ENCODE measurements around the gene IGLL1.

Gene IGLL1

DNA sequence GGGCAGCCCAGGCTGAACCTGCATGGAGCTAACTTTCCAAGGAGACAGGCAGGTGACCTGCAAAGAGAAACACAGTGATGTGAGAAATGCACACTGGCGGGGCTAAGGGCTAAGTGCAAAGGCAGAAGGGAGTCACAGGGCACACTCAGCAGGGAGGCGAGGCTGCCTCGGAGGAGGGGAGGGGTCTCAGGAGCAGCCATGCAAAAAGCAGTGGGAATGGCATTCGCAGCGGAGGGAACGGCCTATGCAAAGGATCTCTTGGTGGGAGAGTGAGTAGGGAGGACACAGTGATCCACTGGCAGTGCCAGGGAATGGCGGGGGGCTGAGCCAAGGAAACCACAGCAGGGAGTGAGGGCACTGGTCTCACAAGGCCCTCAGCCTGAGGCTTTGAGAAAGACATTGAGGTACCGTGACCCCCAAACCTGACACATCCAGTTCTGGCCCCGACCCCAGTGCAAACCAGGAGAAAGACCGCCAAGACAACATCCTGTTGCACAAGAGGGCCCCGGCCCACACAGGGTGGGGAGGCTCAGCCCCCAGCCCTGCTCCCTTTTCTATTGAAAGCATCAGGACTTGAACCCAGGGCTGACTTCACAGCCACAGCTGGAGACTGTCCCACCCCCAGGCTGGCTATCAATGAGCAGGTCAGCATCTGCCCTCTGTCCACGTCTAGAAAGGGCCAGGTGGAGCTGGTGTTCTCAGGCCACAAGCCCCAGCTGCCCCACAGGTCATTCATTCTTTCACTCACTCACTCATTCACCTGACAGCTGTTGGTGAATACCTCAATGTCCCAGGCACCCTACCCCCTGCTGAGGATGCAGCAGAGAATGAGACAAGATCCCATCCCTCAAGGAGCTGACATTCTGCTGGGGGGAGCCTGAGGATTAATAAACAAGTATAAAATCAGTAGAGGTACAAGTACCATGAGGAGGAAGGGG is 50.7 kb downstream of the IGLL1 start:
- DNase-seq (ENCODE audit: low read depth, low spot score), result no peak

DNA sequence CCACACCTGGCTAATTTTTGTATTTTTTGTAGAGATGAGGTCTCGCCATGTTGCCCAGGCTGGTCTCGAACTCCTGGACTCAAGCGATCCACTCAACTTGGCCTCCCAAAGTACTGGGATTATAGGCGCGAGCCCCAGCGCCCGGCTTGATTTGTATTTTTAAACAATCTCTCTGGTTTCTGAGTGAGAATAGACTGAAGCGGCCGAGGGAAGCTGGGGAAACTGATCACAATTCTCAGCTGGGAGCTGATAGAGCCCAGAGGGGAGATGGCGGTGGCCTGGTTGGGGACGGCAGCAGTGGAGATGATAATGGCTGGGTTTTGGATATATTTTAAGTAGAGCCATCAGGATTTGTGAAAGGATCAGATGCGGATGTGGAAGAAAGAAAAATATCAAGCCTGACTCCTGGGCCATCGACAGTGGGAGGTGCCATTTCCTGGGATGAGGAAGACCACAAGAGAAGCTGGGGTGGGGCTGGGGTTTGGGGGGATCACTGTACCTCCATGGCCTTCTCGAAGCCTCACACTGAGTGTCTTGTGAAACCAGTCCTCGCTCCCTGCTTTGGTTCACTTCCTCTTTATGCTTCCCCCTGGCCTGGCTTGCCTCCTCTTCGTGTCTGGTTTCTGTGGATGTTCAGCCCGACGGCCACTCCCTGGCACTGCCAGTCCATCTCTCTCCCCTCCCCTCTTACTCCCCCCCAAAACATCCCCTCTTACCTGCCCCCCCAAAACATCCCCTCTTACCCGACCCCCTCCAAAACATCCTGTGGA is 51.9 kb downstream of the IGLL1 start:
- no peak for DNase-seq (ENCODE audit: low read depth, low spot score)

DNA sequence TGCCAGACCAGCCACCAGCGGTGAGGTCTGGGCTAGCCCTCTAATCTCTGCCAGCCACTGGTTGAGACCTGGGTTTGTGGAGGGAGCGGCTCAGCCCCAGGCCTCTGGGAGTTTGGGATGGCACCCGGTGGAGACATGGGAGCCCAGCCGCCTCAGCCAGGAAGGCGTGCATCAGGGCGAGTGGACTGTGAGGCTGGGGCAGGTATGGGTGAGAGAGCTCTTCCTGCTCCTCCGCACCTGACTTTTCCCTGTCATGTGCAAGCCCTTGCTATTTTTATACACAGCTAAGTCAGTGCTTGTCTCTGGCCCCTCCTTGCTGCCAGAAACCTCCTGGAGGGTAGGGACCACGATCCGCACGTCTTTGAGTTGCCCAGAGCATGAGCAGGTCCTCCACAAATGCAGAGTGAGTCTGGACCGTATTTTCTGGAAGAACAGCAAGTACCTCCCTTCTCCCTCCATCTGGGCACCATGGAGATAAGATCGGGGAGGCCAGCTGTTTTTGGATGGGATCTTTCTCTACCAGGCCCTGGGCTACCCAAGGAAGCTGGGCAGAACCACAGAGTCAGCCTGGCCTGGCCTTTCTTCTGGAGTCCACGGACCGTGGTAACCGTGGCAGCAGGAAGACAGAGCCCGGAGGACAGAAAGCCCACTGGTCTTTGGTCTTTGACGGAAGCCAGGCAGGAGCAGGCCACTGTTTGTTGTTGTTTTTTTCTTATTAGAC is 53.3 kb downstream of the IGLL1 start:
- DNase-seq (ENCODE audit: low read depth, low spot score), result no peak

DNA sequence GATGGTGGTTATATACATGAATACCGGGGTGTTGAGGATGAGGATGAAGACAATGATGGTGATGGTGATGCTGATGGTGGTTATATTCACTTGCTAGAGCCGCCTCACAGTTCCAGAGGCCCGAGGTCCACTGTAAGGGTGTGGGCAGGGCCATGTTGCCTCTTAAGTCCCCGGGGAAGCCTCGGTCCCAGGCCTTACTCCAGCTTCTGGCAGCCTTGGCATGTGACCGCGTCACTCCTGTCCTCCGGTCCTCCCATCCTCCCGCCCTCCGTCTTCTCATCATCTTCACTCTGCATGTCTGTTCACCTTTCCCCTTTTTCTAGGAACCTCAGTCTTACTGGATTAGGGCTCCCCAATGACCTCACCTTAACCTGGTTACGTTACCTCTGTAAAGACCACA is 54.6 kb downstream of the IGLL1 start:
- DNase-seq (ENCODE audit: low read depth, low spot score), result no peak

DNA sequence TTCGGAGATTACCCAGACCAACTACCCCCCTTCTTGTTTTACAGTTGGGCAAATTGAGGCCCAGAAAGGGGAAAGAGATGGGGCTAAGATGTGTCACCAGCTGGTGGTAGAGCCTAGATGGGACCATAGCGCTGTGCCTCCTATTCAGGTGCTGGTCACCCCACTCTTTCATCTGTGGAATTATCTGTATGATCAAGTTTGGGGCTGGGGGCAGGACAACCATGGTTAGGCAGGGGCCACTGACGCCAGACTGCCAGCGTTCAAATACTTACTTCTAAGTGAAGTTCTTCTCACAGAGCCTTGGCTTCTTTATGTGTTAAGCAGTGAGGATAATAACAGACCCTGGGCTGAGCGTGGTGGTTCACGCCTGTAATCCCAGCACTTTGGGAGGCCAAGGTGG is 55.9 kb downstream of the IGLL1 start:
- no peak for DNase-seq (ENCODE audit: low read depth, low spot score)

DNA sequence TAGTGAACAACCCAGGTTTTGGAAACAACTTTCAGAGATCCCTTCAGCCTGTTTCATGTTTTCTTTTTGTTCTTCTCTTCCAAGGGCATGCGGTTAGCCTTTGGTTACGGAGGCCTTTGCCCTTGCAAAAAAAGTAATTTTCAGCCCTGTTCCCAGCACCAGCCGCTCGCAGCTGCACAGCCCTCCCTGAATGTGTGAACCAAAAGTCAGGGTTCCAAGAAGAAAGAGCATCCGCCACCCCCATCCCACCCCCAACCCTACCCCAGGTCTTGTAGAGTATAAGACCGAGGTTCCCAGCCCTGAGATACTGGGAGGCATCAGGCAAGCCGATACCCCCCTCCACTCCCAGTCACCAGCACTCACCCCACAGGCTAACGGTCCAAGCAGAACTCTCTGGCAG is 56.4 kb downstream of the IGLL1 start:
- DNase-seq (ENCODE audit: low read depth, low spot score), result no peak

Data from ELF-1 (cell line).